ENCODE data around the gene SCARB1. TPM values are rescaled to one million over a fixed set of nuclear protein-coding genes. Genes with fewer than 3 reads are reported as not detected.

Gene SCARB1
- total RNA-seq, 1 experiment from 2014 or later: 106 TPM

- POLR2A ChIA-PET: no interaction called here
- DNase-seq: no peak
- intact Hi-C loops (cut with micrococcal nuclease; ENCODE audit: unreplicated experiment): loop anchor here (10.0 kb wide), 1 partner anchor 525 kb away; no protein-coding TSS in a partner anchor
- no peaks in the 10 kb centered on the region for H3K36me3 Mint-ChIP-seq (ENCODE audit: insufficient read depth, unreplicated experiment)
- H3K4me3 Mint-ChIP-seq (ENCODE audit: unreplicated experiment): no peak overlapping the region
- no peak overlapping the region for H3K27ac Mint-ChIP-seq (ENCODE audit: unreplicated experiment)
- Histone ChIP-seq H3K27me3 (replicated peaks; ENCODE audit: control insufficient read depth, insufficient read depth, low read length) (no peaks in the 10 kb centered on the region), H3K4me3 (ENCODE audit: low read depth, low read length) (no peak overlapping the region), H3K9me3 (peaks cover 9% of the 10 kb centered on the region), H3K4me1 (no peaks in the 10 kb centered on the region), H3K36me3 (ENCODE audit: control insufficient read depth, insufficient read depth, low read length) (no peaks in the 10 kb centered on the region)
- CTCF ChIA-PET: interaction anchor here (1.4 kb wide), 1 partner anchor 11 kb away, joined by 3 read pairs; no protein-coding TSS in a partner anchor
- H3K9me3 Mint-ChIP-seq (ENCODE audit: unreplicated experiment): peaks cover 28% of the 10 kb centered on the region
- H3K27me3 Mint-ChIP-seq (ENCODE audit: insufficient read depth, unreplicated experiment): peaks cover 3% of the 10 kb centered on the region
- TF ChIP-seq, protein P1, sequence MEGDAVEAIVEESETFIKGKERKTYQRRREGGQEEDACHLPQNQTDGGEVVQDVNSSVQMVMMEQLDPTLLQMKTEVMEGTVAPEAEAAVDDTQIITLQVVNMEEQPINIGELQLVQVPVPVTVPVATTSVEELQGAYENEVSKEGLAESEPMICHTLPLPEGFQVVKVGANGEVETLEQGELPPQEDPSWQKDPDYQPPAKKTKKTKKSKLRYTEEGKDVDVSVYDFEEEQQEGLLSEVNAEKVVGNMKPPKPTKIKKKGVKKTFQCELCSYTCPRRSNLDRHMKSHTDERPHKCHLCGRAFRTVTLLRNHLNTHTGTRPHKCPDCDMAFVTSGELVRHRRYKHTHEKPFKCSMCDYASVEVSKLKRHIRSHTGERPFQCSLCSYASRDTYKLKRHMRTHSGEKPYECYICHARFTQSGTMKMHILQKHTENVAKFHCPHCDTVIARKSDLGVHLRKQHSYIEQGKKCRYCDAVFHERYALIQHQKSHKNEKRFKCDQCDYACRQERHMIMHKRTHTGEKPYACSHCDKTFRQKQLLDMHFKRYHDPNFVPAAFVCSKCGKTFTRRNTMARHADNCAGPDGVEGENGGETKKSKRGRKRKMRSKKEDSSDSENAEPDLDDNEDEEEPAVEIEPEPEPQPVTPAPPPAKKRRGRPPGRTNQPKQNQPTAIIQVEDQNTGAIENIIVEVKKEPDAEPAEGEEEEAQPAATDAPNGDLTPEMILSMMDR (IDR thresholded peaks at IDR 0.05; ENCODE audit: insufficient read depth in 1 of 2, low read depth in 1 of 2, low read length in 1 of 2, severe bottlenecking in 1 of 2, unreplicated experiment in 1 of 2): no peak
- BruUV-seq (replicated peaks): no TSS peak
- no peaks in the 10 kb centered on the region for H3K4me1 Mint-ChIP-seq (ENCODE audit: low read depth, unreplicated experiment)
Measured at GRCh38 chr12:124759841-124760503, 103.7 kb downstream of the SCARB1 start.

GRCh38 chr12:124758266-124759220, 105.1 kb downstream of the SCARB1 start:
- ChIA-PET POLR2A (no interaction called here), CTCF (no interaction called here)
- Histone ChIP-seq H3K36me3 (ENCODE audit: control insufficient read depth, insufficient read depth, low read length) (no peaks in the 10 kb centered on the region), H3K9me3 (no peaks in the 10 kb centered on the region), H3K4me3 (ENCODE audit: low read depth, low read length) (no peak overlapping the region), H3K4me1 (no peaks in the 10 kb centered on the region), H3K27me3 (replicated peaks; ENCODE audit: control insufficient read depth, insufficient read depth, low read length) (no peaks in the 10 kb centered on the region)
- Mint-ChIP-seq H3K36me3 (ENCODE audit: insufficient read depth, unreplicated experiment) (no peaks in the 10 kb centered on the region), H3K4me3 (ENCODE audit: unreplicated experiment) (no peak overlapping the region), H3K4me1 (ENCODE audit: low read depth, unreplicated experiment) (no peaks in the 10 kb centered on the region), H3K27me3 (ENCODE audit: insufficient read depth, unreplicated experiment) (peaks cover 3% of the 10 kb centered on the region), H3K27ac (ENCODE audit: unreplicated experiment) (no peak overlapping the region), H3K9me3 (ENCODE audit: unreplicated experiment) (peaks cover 20% of the 10 kb centered on the region)
- DNase-seq: no peak
- TF ChIP-seq, protein P1 (IDR thresholded peaks at IDR 0.05; ENCODE audit: insufficient read depth in 1 of 2, low read depth in 1 of 2, low read length in 1 of 2, severe bottlenecking in 1 of 2, unreplicated experiment in 1 of 2): no peak
- no TSS peak for BruUV-seq (replicated peaks)
- intact Hi-C loops (cut with micrococcal nuclease; ENCODE audit: unreplicated experiment): no loop called here

GRCh38 chr12:124757329-124757728, 106.3 kb downstream of the SCARB1 start:
- Histone ChIP-seq H3K27me3 (replicated peaks; ENCODE audit: control insufficient read depth, insufficient read depth, low read length) (no peaks in the 10 kb centered on the region; the same call in 1 of the 2 replicates), H3K4me1 (no peaks in the 10 kb centered on the region), H3K4me3 (ENCODE audit: low read depth, low read length) (no peak overlapping the region), H3K9me3 (no peaks in the 10 kb centered on the region), H3K36me3 (ENCODE audit: control insufficient read depth, insufficient read depth, low read length) (no peaks in the 10 kb centered on the region)
- DNase-seq: no peak
- Mint-ChIP-seq H3K9me3 (ENCODE audit: unreplicated experiment) (peaks cover 20% of the 10 kb centered on the region), H3K4me3 (ENCODE audit: unreplicated experiment) (no peak overlapping the region), H3K4me1 (ENCODE audit: low read depth, unreplicated experiment) (no peaks in the 10 kb centered on the region), H3K27me3 (ENCODE audit: insufficient read depth, unreplicated experiment) (peaks cover 3% of the 10 kb centered on the region), H3K36me3 (ENCODE audit: insufficient read depth, unreplicated experiment) (no peaks in the 10 kb centered on the region), H3K27ac (ENCODE audit: unreplicated experiment) (no peak overlapping the region)
- no TSS peak for BruUV-seq (replicated peaks)
- POLR2A ChIA-PET: no interaction called here
- CTCF ChIA-PET: no interaction called here
- TF ChIP-seq, protein P1 (IDR thresholded peaks at IDR 0.05; ENCODE audit: insufficient read depth in 1 of 2, low read depth in 1 of 2, low read length in 1 of 2, severe bottlenecking in 1 of 2, unreplicated experiment in 1 of 2): no peak
- intact Hi-C loops (cut with micrococcal nuclease; ENCODE audit: unreplicated experiment): no loop called here
